ENCODE measurements around the gene EFHD2.
"Not testable (repeated sequence)": the region's sequence is repeated elsewhere in the genome, so short reads cannot be mapped to it uniquely, and the experiment has no call there.

The EFHD2 gene

DNA sequence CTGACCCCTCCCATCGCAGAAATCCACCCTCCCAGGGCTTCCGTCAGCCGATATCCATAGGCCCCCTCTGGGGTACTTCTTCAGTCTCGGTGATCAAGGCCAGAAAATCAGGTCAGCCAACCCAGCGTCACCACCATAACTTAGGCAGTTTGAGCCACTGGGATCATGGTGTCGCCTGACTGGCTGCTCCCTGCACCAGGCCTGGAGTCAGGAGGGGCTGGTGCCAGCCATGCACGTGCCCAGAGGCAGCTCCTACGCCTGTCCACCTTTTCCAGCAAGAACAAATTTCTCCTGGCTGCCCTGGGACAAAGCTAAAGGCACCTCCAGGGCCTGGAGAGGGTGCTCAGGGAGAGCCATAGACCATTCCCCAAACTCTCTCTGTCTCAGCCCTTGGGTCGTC, 23.8 kb downstream of the EFHD2 start:
- no peak overlapping the region for H3K4me3 ChIP-seq (ENCODE audit: low read depth, low read length)
- TF ChIP-seq, protein P1, sequence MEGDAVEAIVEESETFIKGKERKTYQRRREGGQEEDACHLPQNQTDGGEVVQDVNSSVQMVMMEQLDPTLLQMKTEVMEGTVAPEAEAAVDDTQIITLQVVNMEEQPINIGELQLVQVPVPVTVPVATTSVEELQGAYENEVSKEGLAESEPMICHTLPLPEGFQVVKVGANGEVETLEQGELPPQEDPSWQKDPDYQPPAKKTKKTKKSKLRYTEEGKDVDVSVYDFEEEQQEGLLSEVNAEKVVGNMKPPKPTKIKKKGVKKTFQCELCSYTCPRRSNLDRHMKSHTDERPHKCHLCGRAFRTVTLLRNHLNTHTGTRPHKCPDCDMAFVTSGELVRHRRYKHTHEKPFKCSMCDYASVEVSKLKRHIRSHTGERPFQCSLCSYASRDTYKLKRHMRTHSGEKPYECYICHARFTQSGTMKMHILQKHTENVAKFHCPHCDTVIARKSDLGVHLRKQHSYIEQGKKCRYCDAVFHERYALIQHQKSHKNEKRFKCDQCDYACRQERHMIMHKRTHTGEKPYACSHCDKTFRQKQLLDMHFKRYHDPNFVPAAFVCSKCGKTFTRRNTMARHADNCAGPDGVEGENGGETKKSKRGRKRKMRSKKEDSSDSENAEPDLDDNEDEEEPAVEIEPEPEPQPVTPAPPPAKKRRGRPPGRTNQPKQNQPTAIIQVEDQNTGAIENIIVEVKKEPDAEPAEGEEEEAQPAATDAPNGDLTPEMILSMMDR (conservative IDR thresholded peaks at IDR 0.05; ENCODE audit: low read depth, low read length), result no peak
- DNase-seq (ENCODE audit: low read depth), result no peak

DNA sequence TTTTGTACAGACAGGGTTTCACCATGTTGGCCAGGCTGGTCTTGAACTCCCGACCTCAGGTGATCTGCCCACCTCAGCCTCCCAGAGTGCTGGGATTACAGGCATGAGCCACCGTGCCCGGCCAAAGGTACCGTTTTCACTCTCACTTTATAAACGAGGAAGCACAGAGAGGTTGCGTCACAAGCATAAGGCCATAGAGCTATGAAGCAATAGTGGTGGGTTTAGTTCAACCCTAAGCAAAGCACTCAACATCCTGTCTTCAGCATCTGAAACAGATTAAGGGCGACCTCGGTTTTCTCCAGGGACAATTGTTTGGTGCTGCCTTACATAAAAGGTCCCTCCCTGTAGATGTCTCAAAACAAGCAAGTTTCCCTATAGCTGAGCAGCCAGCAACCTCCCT, 25.1 kb downstream of the EFHD2 start:
- H3K4me3 ChIP-seq (ENCODE audit: low read depth, low read length), result not testable (repeated sequence)
- peak; percentile 68 for DNase-seq (ENCODE audit: low read depth)

DNA sequence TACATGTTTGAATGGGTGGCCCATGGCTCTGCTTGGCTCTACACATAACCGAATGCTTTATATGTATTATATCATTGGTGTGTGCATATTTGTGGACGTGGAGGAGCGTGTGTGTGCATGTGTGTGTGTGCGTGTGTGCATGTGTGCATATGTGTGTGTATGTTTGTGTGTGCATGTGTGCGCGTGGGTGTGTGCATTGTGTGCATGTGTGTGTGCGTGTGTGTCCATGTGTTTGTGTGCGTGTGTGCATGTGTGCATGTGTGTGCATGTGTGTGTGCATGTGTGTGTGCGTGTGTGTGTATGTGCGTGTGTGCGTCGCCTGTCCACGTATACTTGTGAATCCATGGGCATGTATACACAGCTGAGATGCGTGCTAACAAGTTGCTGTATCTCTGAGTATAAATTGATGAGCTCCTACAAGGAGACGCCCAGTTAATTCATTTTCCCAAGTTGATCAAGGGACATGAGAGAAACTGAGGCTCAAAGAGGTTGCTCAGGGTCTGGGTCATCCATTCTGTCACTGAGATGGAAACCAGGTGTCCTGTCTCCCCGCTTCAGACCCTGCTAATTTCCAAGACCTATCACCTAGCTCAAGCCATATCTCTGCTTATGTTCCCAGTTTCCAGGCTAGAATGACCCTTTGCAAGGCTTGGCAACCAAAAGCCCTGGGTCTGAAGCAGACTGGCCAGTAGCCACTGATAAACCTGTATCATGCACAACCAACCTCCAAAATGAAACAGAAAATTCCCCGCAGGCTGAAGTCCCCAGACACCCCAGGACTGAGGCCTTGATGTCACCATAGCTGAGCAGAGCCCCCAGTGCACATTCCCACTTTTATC, 25.8 kb downstream of the EFHD2 start:
- H3K4me3 ChIP-seq (ENCODE audit: low read depth, low read length), result no peak overlapping the region
- no peak for DNase-seq (ENCODE audit: low read depth)
- TF ChIP-seq, protein P1 (conservative IDR thresholded peaks at IDR 0.05; ENCODE audit: low read depth, low read length), result no peak

DNA sequence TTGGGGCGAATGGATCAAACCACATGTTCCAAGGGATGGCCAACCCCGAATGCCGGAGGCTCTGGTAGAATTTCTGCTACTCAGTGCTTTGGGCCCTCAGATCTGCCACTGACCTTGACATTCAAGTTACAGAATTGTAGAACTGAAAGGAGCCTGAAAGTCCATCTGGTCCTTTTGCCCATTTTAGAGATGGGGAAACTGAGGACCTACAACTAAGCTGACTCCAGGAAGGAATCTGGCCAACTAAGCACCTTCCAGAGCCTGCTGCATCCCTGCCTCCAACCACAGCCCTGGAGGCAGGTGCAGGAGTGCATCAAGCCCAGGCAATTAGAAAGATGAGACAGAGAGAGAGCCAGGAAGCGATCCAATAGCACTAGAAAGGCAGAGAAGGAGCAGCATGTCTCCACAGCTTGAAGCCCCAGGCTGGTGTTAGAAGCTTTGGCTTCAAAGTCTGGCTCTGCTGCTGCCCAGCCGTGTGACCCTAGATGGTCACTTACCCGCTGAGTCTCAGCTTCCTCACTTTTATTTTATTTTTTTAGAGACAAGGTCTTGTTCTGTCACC, 27.3 kb downstream of the EFHD2 start:
- no peak overlapping the region for H3K4me3 ChIP-seq (ENCODE audit: low read depth, low read length)
- no peak for DNase-seq (ENCODE audit: low read depth)
- TF ChIP-seq, protein P1 (conservative IDR thresholded peaks at IDR 0.05; ENCODE audit: low read depth, low read length), result no peak

DNA sequence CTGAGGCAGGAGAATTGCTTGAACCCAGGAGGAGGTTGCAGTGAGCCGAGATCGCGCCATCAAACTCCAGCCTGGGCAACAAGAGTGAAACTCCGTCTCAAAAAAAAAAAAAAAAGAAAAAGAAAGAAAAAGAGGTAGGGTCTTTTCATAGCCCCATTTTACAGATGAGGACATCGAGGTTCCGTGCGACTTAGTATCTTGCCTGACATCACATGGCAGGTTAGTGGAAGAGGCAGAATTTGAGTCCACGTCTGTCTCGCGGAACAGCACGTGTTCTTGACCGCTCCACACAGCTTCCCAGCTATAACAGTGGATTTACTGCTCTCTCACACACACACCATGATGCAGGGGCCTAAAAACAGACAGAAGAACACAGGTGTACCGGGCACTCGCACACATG, 29.6 kb downstream of the EFHD2 start:
- H3K4me3 ChIP-seq (ENCODE audit: low read depth, low read length), result no peak overlapping the region
- no peak for DNase-seq (ENCODE audit: low read depth)
- TF ChIP-seq, protein P1 (conservative IDR thresholded peaks at IDR 0.05; ENCODE audit: low read depth, low read length), result no peak

DNA sequence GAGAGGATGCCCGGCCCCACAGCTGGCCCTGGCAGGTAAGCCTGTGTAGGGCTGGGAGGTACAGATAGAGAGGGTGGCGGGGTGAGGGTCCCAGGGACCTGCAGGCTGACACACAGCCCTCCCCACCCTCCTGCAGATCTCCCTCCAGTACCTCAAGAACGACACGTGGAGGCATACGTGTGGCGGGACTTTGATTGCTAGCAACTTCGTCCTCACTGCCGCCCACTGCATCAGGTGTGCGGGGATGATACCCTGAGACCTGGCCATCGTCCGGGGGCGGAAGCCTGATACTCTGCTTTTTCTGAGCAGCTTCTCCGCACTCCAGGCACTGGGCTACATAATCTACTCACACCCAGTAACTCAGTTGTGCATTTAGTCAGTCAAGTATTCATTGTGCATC, 30.7 kb downstream of the EFHD2 start:
- TF ChIP-seq, protein P1 (conservative IDR thresholded peaks at IDR 0.05; ENCODE audit: low read depth, low read length), result no peak
- no peak overlapping the region for H3K4me3 ChIP-seq (ENCODE audit: low read depth, low read length)
- no peak for DNase-seq (ENCODE audit: low read depth)

DNA sequence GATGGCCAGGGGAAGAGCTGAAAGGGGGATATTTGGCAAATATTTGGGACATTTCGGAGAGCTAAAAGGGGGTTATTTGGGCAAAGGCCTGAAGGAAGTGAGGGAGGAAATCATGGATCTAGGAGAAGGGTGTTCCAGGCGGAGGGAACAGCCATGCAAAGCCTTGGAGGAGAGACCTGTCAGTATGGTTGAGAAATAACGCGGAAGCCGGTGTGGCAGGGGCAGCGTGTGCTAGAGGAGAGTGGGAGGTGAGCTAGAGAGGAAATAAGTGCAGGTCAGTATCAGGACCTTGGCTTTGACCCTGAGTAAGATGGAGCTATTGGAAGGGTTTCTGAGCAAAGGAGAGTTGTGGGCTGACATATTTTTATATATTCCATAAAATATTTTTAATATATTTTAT, 31.6 kb downstream of the EFHD2 start:
- no peak for DNase-seq (ENCODE audit: low read depth)
- no peak overlapping the region for H3K4me3 ChIP-seq (ENCODE audit: low read depth, low read length)
- TF ChIP-seq, protein P1 (conservative IDR thresholded peaks at IDR 0.05; ENCODE audit: low read depth, low read length), result no peak
